GM21390 (cell line): ENCODE results near the gene PCTP.
A peak's percentile ranks its signal among the peaks of the same experiment; 100 is the strongest.

Source experiments
- ATAC-seq: cut with Tn5 transposase; IDR thresholded peaks from one replicate; pipeline ENCODE4 v1.9.1; 2021; ENCODE audit not compliant: unreplicated experiment

Gene PCTP

GRCh38 chr17:55785181-55785580, 34.3 kb downstream of the PCTP start:
- no peak for ATAC-seq

DNA sequence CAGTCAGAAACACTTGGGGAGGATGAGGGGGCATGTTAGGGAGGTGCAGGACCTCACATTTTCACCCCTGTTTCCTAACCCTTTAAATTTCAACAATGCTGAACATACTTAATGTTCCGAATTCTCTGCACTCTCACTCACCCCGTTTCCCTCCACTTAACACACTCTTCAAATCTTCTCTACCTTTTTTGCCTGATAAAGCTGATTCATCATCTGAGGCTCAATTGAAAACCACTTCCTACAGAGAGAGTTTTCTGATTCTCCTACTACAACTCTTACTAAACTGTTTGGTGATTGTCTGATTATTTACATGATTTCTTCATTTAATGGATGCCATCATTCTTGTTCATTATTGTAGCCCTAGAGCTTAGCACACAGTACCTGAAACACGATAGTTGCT, 42.4 kb downstream of the PCTP start:
- ATAC-seq, result no peak

- no peak for ATAC-seq
These were observed 44.1 kb downstream of the PCTP start for GRCh38 chr17:55794725-55795482.

DNA sequence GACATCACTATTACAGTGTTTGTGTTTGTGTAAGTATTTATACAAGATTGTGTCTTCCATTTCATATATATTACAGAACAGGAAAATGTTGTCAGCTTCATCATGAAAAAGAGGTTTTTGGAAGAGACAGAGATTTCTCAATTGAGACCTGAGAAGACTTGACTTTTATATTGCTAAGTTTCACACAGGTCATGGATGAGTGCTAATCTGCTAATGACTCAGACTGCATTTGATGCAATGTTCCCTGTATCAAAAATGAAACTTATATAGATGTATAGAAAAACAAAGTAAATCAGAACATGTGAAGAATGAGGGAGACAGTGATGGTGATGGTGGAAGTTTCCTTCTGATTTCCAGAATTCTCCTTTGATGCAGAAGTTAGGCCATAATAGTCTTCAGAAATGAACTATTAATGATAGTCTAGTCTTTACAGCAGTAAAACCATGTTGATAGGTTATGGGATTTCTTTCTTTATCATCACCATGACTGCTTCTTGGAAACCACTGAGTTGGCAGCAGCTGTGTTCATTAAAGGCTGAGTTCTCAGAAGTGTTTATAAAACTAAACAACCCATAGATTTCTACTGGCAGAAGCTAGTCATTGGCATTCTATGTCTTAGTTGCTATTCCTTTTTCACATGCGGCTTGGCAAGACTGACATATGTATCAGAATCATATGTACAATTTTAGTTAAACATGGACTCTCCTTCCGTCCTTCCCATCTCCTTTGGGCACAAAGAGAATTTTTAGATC, 56.1 kb downstream of the PCTP start:
- ATAC-seq, result peak; percentile 54

GRCh38 chr17:55811536-55811935, 60.7 kb downstream of the PCTP start:
- ATAC-seq, result no peak

DNA sequence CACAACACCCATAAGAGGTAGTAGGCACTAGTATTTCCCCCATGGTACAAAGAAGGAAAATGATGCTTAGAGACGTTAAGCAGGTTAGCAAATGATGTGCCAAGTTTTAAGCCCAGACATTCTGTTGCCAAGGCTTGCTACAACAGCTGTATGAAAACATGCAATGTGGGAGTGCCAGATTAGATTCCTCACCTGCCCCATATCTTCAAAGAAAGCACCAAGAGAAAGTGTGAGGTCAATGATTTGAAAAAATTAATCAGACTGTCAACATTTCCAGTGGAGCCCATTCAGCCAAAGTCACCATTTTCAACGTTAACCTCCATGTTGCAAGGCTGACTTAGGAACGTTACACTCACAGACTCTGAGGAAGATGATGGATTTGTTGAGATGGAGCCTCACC, 61.5 kb downstream of the PCTP start:
- ATAC-seq, result no peak

DNA sequence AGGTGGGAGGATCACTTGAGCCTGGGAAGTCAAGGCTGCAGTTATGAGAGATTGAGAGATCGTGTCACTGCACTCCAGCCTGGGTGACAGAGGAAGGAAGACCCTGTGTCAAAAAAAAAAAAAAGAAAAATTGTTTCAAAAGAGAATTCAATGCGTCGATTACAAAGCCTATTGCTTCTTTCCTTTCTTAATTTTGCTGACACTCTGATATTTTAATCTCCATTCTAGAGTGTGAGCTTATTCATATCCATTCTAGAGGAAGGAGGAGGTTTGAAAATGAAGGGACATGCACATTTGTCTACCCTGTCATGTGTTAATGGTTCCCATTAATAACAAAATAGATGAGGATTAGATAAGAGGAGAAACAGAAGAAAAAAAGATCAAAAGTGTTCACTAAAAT, 63.1 kb downstream of the PCTP start:
- ATAC-seq, result no peak

- ATAC-seq, result no peak
These were observed 63.5 kb downstream of the PCTP start for GRCh38 chr17:55814377-55814776.

GRCh38 chr17:55816532-55817396, 65.9 kb downstream of the PCTP start:
- ATAC-seq, result no peak

DNA sequence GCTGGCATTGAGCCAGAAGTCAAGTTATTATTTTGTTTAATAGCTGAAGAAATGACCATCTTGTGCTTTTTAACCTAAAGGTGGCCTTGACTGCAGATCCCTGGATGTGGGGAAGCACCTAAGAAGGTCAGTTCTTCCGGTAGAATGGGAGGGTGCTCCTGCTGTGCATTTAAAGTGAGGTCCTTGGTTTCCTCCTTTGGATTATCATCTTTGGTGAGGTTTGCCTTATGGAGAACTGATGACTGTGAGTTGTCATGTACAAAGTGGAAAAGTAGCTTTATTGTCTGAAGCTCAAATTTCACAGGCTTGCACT, 66.5 kb downstream of the PCTP start:
- no peak for ATAC-seq

DNA sequence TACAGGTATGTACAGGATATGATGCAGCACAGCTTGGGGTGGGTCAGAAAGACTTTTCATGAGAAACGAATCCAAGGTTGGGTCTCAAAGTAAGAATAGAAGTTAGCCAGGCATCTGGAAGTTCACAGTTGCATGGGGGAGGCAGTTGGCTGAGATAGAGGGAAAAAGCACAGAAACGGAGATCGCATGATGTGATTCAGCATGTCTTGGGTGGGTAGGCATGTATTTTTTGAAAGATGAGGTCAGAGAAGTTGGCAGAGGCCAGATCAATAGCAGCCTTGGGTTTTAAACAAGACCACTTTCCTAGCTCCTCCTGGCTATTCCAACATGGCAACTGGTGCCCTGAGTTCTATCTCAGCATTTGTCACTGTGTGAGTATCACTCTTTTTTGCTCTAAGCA, 67.2 kb downstream of the PCTP start:
- no peak for ATAC-seq

DNA sequence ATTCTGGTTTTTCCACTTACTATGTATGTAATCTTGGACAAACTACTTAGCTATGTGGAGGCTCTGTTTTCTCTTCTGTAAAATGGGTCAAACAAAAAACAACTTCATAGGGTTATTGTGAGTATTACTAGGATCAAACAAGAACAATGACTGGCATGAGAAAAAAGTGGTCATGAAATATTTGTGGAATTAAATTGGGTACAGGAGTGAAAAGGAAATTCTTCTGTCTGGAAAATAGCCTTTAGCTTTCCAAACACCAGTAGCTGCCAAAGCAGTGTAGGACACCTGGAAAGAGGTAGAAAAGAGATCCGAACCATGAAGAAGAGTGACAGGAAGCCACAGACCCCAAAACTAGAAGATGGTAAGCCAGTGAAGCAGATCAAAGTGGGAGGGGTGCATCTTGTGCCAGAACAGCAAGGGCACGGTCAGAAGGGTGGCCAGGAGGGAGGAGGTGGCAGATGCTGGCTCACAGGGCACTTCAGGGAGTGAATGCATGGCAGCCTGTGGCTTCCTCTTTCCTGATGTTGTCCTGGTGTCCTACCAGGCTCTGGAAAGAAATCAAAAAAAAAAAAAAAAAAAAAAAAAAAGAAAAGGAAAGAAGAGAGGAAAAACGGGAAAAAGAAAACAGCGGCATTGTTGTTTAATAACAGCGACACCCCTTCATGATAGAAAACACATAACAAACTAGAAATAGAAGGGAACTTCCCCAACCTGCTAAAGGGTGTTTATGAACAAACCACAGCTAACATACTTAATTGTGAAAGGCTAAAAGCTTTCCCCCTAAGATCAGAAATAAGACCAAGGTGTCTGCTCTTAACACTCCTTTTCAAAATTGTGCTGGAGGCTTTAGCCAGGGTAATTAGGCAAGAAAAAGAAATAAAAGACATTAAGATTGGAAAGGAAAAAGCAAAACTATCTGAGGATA, 67.9 kb downstream of the PCTP start:
- ATAC-seq, result no peak

GRCh38 chr17:55820675-55821074, 69.8 kb downstream of the PCTP start:
- no peak for ATAC-seq

- no peak for ATAC-seq
These were observed 71.2 kb downstream of the PCTP start for GRCh38 chr17:55822028-55822427.

DNA sequence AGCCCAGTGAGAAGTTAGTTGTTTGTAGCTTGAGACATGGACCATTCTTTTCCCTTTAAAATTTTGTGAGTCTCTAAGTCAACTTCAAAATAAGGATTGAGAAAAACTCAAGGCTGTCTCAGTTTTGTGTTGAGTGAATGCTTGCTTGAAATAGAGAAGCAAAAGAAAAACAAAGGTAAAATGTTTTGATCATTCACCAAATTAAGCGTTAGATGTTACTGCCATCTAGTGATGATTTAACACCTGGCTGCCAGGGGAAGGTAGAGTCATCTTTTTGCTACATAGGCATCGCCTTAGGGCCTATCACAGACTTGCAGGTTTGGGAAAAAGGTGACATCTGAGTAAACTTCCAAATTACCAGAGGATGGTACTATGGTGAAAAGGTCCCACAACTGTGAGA, 74.4 kb downstream of the PCTP start:
- no peak for ATAC-seq
